ENCODE data around the gene CASS4.

The CASS4 gene

GRCh38 chr20:56426026-56426425, 14.0 kb downstream of the CASS4 start:
- DNase-seq = no peak

GRCh38 chr20:56426926-56427325, 14.9 kb downstream of the CASS4 start:
- DNase-seq = no peak

GRCh38 chr20:56427797-56428196, 15.7 kb downstream of the CASS4 start:
- DNase-seq = no peak

- no peak for DNase-seq
Observed at GRCh38 chr20:56428410-56428809, 16.4 kb downstream of the CASS4 start.

GRCh38 chr20:56428881-56429280, 16.8 kb downstream of the CASS4 start:
- no peak for DNase-seq

GRCh38 chr20:56429502-56429901, 17.4 kb downstream of the CASS4 start:
- peak; percentile 79 for DNase-seq

GRCh38 chr20:56429941-56430340, 17.9 kb downstream of the CASS4 start:
- no peak for DNase-seq

GRCh38 chr20:56430461-56430860, 18.4 kb downstream of the CASS4 start:
- DNase-seq = no peak

GRCh38 chr20:56430957-56431356, 18.9 kb downstream of the CASS4 start:
- no peak for DNase-seq

GRCh38 chr20:56431471-56431870, 19.4 kb downstream of the CASS4 start:
- no peak for DNase-seq

- DNase-seq = peak; percentile 40
Observed at GRCh38 chr20:56433221-56433879, 21.3 kb downstream of the CASS4 start.

GRCh38 chr20:56433880-56434255, 21.8 kb downstream of the CASS4 start:
- peak; percentile 73 for DNase-seq

GRCh38 chr20:56437196-56437960, 25.3 kb downstream of the CASS4 start:
- DNase-seq = no peak

GRCh38 chr20:56438284-56438683, 26.2 kb downstream of the CASS4 start:
- no peak for DNase-seq

- DNase-seq = peak; percentile 100
Observed at GRCh38 chr20:56439771-56440291, 27.8 kb downstream of the CASS4 start.

- no peak for DNase-seq
Observed at GRCh38 chr20:56440346-56441007, 28.4 kb downstream of the CASS4 start.

- DNase-seq = no peak
Observed at GRCh38 chr20:56442389-56443365, 30.6 kb downstream of the CASS4 start.

GRCh38 chr20:56443654-56444540, 31.8 kb downstream of the CASS4 start:
- no peak for DNase-seq

- DNase-seq = no peak
Observed at GRCh38 chr20:56445130-56445529, 33.1 kb downstream of the CASS4 start.

GRCh38 chr20:56445540-56445939, 33.5 kb downstream of the CASS4 start:
- no peak for DNase-seq

- no peak for DNase-seq
Observed at GRCh38 chr20:56447227-56447626, 35.2 kb downstream of the CASS4 start.

Data from fibroblast of skin of right quadriceps (primary cell).